Measurements from ENCODE around the gene MAPKAP1. TPM values are rescaled to one million over a fixed set of nuclear protein-coding genes. Genes with fewer than 3 reads are reported as not detected.
A peak's percentile ranks its signal among the peaks of the same experiment; 100 is the strongest.

MAPKAP1 gene
- total RNA-seq, 2 experiments from 2014 or later, result 55.3 to 57.9 TPM

GRCh38 chr9:125421166-125421565 lies 285.8 kb downstream of the MAPKAP1 start:
- no peak overlapping the region for H3K4me3 Mint-ChIP-seq
- POLR2A ChIA-PET, result no interaction called here
- no peaks in the 10 kb centered on the region for H3K4me1 Mint-ChIP-seq (ENCODE audit: low read depth)
- H3K9me3 Mint-ChIP-seq, result no peaks in the 10 kb centered on the region
- CTCF ChIA-PET, result no interaction called here
- intact Hi-C loops (cut with micrococcal nuclease), result no loop called here
- H3K27me3 Mint-ChIP-seq, result no peaks in the 10 kb centered on the region
- DNase-seq, result no peak
- no peak overlapping the region for H3K27ac Mint-ChIP-seq
- no peaks in the 10 kb centered on the region for H3K36me3 Mint-ChIP-seq

- POLR2A ChIA-PET, result no interaction called here
- Mint-ChIP-seq H3K36me3 (no peaks in the 10 kb centered on the region), H3K4me3 (no peak overlapping the region), H3K4me1 (ENCODE audit: low read depth) (no peaks in the 10 kb centered on the region), H3K27ac (no peak overlapping the region), H3K9me3 (no peaks in the 10 kb centered on the region), H3K27me3 (no peaks in the 10 kb centered on the region)
- CTCF ChIA-PET, result interaction anchor here (2.1 kb wide), 1 partner anchor 10 kb away, joined by 5 read pairs; no protein-coding TSS in a partner anchor
- DNase-seq, result no peak
- intact Hi-C loops (cut with micrococcal nuclease), result no loop called here
Observed at GRCh38 chr9:125418404-125418803, 288.6 kb downstream of the MAPKAP1 start.

- no peak overlapping the region for H3K27ac Mint-ChIP-seq
- DNase-seq, result no peak
- intact Hi-C loops (cut with micrococcal nuclease), result no loop called here
- ChIA-PET CTCF (interaction anchor here (1.2 kb wide), 1 partner anchor 9 kb away, joined by 5 read pairs; no protein-coding TSS in a partner anchor), POLR2A (no interaction called here)
- H3K27me3 Mint-ChIP-seq, result peaks cover under 1% of the 10 kb centered on the region
- H3K4me1 Mint-ChIP-seq (ENCODE audit: low read depth), result no peaks in the 10 kb centered on the region
- H3K36me3 Mint-ChIP-seq, result no peaks in the 10 kb centered on the region
- no peaks in the 10 kb centered on the region for H3K9me3 Mint-ChIP-seq
- H3K4me3 Mint-ChIP-seq, result no peak overlapping the region
Observed at GRCh38 chr9:125416517-125416916, 290.5 kb downstream of the MAPKAP1 start.

GRCh38 chr9:125415583-125416460 lies 291.2 kb downstream of the MAPKAP1 start:
- Mint-ChIP-seq H3K27me3 (peaks cover 3% of the 10 kb centered on the region), H3K4me1 (ENCODE audit: low read depth) (no peaks in the 10 kb centered on the region), H3K9me3 (no peaks in the 10 kb centered on the region), H3K4me3 (no peak overlapping the region), H3K27ac (no peak overlapping the region), H3K36me3 (no peaks in the 10 kb centered on the region)
- no peak for DNase-seq
- intact Hi-C loops (cut with micrococcal nuclease), result no loop called here
- ChIA-PET POLR2A (no interaction called here), CTCF (interaction anchor here (0.6 to 1.2 kb wide), 2 partner anchors 8 to 478 kb away, joined by 4 to 5 read pairs; no protein-coding TSS in a partner anchor)

GRCh38 chr9:125413579-125413978 lies 293.4 kb downstream of the MAPKAP1 start:
- ChIA-PET POLR2A (no interaction called here), CTCF (no interaction called here)
- intact Hi-C loops (cut with micrococcal nuclease), result no loop called here
- no peak for DNase-seq
- Mint-ChIP-seq H3K27me3 (peaks cover 16% of the 10 kb centered on the region), H3K9me3 (no peaks in the 10 kb centered on the region), H3K27ac (no peak overlapping the region), H3K36me3 (no peaks in the 10 kb centered on the region), H3K4me3 (no peak overlapping the region), H3K4me1 (ENCODE audit: low read depth) (peaks cover 6% of the 10 kb centered on the region)

GRCh38 chr9:125412166-125412565 lies 294.8 kb downstream of the MAPKAP1 start:
- no peak overlapping the region for H3K4me3 Mint-ChIP-seq
- no peaks in the 10 kb centered on the region for H3K36me3 Mint-ChIP-seq
- H3K27me3 Mint-ChIP-seq, result peaks cover 21% of the 10 kb centered on the region
- CTCF ChIA-PET, result no interaction called here
- no peak for DNase-seq
- POLR2A ChIA-PET, result no interaction called here
- H3K9me3 Mint-ChIP-seq, result no peaks in the 10 kb centered on the region
- intact Hi-C loops (cut with micrococcal nuclease), result no loop called here
- no peak overlapping the region for H3K27ac Mint-ChIP-seq
- H3K4me1 Mint-ChIP-seq (ENCODE audit: low read depth), result peaks cover 10% of the 10 kb centered on the region

GRCh38 chr9:125411171-125411756 lies 295.7 kb downstream of the MAPKAP1 start:
- Mint-ChIP-seq H3K36me3 (no peaks in the 10 kb centered on the region), H3K9me3 (no peaks in the 10 kb centered on the region), H3K4me3 (no peak overlapping the region), H3K27me3 (peaks cover 24% of the 10 kb centered on the region), H3K4me1 (ENCODE audit: low read depth) (peaks cover 10% of the 10 kb centered on the region), H3K27ac (no peak overlapping the region)
- no peak for DNase-seq
- intact Hi-C loops (cut with micrococcal nuclease), result no loop called here
- ChIA-PET CTCF (interaction anchor here (0.6 kb wide), 1 partner anchor 160 kb away, joined by 3 read pairs; no protein-coding TSS in a partner anchor), POLR2A (no interaction called here)

GRCh38 chr9:125410522-125410894 lies 296.5 kb downstream of the MAPKAP1 start:
- no peak for DNase-seq
- ChIA-PET CTCF (interaction anchor here (0.6 kb wide), 1 partner anchor 160 kb away, joined by 3 read pairs; no protein-coding TSS in a partner anchor), POLR2A (no interaction called here)
- intact Hi-C loops (cut with micrococcal nuclease), result no loop called here
- Mint-ChIP-seq H3K4me3 (no peak overlapping the region), H3K36me3 (no peaks in the 10 kb centered on the region), H3K27ac (no peak overlapping the region), H3K4me1 (ENCODE audit: low read depth) (peaks cover 10% of the 10 kb centered on the region), H3K27me3 (peaks cover 24% of the 10 kb centered on the region), H3K9me3 (no peaks in the 10 kb centered on the region)

- H3K4me3 Mint-ChIP-seq, result no peak overlapping the region
- peaks cover 24% of the 10 kb centered on the region for H3K27me3 Mint-ChIP-seq
- H3K27ac Mint-ChIP-seq, result no peak overlapping the region
- no peaks in the 10 kb centered on the region for H3K9me3 Mint-ChIP-seq
- CTCF ChIA-PET, result no interaction called here
- peaks cover 10% of the 10 kb centered on the region for H3K4me1 Mint-ChIP-seq (ENCODE audit: low read depth)
- intact Hi-C loops (cut with micrococcal nuclease), result loop anchor here (5.0 to 10.0 kb wide), 3 partner anchors 817 to 1082 kb away; no protein-coding TSS in a partner anchor
- no peaks in the 10 kb centered on the region for H3K36me3 Mint-ChIP-seq
- peak; percentile 59 for DNase-seq
- POLR2A ChIA-PET, result no interaction called here
Observed at GRCh38 chr9:125409637-125410521, 297.1 kb downstream of the MAPKAP1 start.

- Mint-ChIP-seq H3K27ac (no peak overlapping the region), H3K4me1 (ENCODE audit: low read depth) (peaks cover 10% of the 10 kb centered on the region), H3K9me3 (no peaks in the 10 kb centered on the region), H3K36me3 (no peaks in the 10 kb centered on the region), H3K27me3 (peaks cover 24% of the 10 kb centered on the region), H3K4me3 (no peak overlapping the region)
- DNase-seq, result peak; percentile 28
- ChIA-PET CTCF (interaction anchor here (1.6 to 2.2 kb wide), 2 partner anchors 110 to 818 kb away, joined by 3 to 12 read pairs; no protein-coding TSS in a partner anchor), POLR2A (interaction anchor here (0.5 kb wide), 1 partner anchor 160 kb away, joined by 3 read pairs; no protein-coding TSS in a partner anchor)
- intact Hi-C loops (cut with micrococcal nuclease), result loop anchor here (5.0 to 10.0 kb wide), 3 partner anchors 818 to 1083 kb away; no protein-coding TSS in a partner anchor
Observed at GRCh38 chr9:125409217-125409636, 297.8 kb downstream of the MAPKAP1 start.

GRCh38 chr9:125407974-125408900 lies 298.8 kb downstream of the MAPKAP1 start:
- intact Hi-C loops (cut with micrococcal nuclease), result loop anchor here (1.0 to 10.0 kb wide), 4 partner anchors 223 to 1084 kb away; no protein-coding TSS in a partner anchor
- Mint-ChIP-seq H3K27ac (no peak overlapping the region), H3K9me3 (no peaks in the 10 kb centered on the region), H3K4me1 (ENCODE audit: low read depth) (peaks cover 10% of the 10 kb centered on the region), H3K36me3 (no peaks in the 10 kb centered on the region), H3K27me3 (peaks cover 24% of the 10 kb centered on the region), H3K4me3 (peak overlapping the region; percentile 52)
- POLR2A ChIA-PET, result interaction anchor here (0.5 to 1.0 kb wide), 2 partner anchors 114 to 161 kb away, joined by 3 read pairs; no protein-coding TSS in a partner anchor
- peak; percentile 82 for DNase-seq
- CTCF ChIA-PET, result interaction anchor here (0.5 to 2.3 kb wide), 52 partner anchors 8 to 1174 kb away, joined by 3 to 27 read pairs (median 4); partner anchors contain the start of genes MAPKAP1 and WDR38

All from activated CD4-positive, alpha-beta memory T cell treated with anti-CD3 and anti-CD28 coated beads for 36 hours (primary cell).